Effector memory CD4-positive, alpha-beta T cell (primary cell): ENCODE data around the gene TTC16.

Experiments
- DNase-seq, 3 donors: peaks; one replicate each; pipeline ENCODE4 v3.0.0-alpha.2; 2020
- H3K27ac ChIP-seq: 2 replicates; pipeline ENCODE4 v1.7.0; 2013; ENCODE audit warnings: mild to moderate bottlenecking, low read length, moderate library complexity; ENCODE audit not compliant: insufficient read depth, poor library complexity, severe bottlenecking
- H3K27me3 ChIP-seq: replicated peaks from 2 replicates; pipeline ENCODE4 v1.7.0; 2013; ENCODE audit warnings: mild to moderate bottlenecking, low read length; ENCODE audit not compliant: insufficient read depth, control insufficient read depth, poor library complexity, severe bottlenecking
- H3K36me3 ChIP-seq: 2 replicates; pipeline ENCODE4 v1.7.0; 2013; ENCODE audit warnings: mild to moderate bottlenecking, low read length, moderate library complexity; ENCODE audit not compliant: control insufficient read depth, insufficient read depth
- H3K4me1 ChIP-seq: 2 replicates; pipeline ENCODE4 v1.7.0; 2013; ENCODE audit warnings: low read length, mild to moderate bottlenecking; ENCODE audit not compliant: control insufficient read depth, insufficient read depth, poor library complexity, severe bottlenecking
- H3K4me3 ChIP-seq: 2 replicates; pipeline ENCODE4 v1.7.0; 2013; ENCODE audit warnings: low read length, low read depth, mild to moderate bottlenecking; ENCODE audit not compliant: insufficient read depth, poor library complexity, severe bottlenecking
- H3K9me3 ChIP-seq: 2 replicates; pipeline ENCODE4 v1.7.0; 2013; ENCODE audit warnings: mild to moderate bottlenecking, low read length, moderate library complexity; ENCODE audit not compliant: control insufficient read depth

The TTC16 gene

GRCh38 chr9:127763918-127764384, 48.1 kb downstream of the TTC16 start:
- Histone ChIP-seq H3K9me3 (no peaks in the 10 kb centered on the region), H3K4me3 (no peak overlapping the region), H3K4me1 (peaks cover 37% of the 10 kb centered on the region), H3K27me3 (no peaks in the 10 kb centered on the region), H3K36me3 (peaks cover 29% of the 10 kb centered on the region), H3K27ac (no peak overlapping the region)
- DNase-seq, result no peak

GRCh38 chr9:127765418-127765817, 49.5 kb downstream of the TTC16 start:
- Histone ChIP-seq H3K36me3 (peaks cover 25% of the 10 kb centered on the region), H3K27me3 (no peaks in the 10 kb centered on the region), H3K9me3 (no peaks in the 10 kb centered on the region), H3K4me3 (no peak overlapping the region), H3K4me1 (peaks cover 50% of the 10 kb centered on the region), H3K27ac (no peak overlapping the region)
- no peak for DNase-seq

DNA sequence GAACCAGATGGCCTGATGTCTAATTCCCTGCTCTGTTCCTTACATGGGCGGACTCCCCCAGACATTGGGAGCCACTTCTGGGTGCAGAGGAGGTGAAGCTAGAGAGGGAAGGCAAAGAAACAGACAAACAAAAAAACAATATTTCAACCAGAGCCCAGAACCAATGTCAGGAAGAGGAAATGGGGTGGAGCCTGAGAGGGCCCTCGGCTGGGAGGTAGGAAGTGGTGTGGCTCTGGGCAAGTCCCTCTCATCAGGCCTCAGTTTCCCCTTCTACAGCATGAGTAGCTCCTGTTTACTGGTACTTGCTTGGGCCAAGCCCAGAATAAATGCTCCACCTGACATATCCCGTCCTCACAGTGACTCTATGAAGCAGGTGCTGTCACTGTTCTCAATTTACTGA, 51.5 kb downstream of the TTC16 start:
- Histone ChIP-seq H3K27ac (peak overlapping the region; percentile 93), H3K27me3 (no peaks in the 10 kb centered on the region), H3K4me3 (peak overlapping the region; percentile 12), H3K9me3 (no peaks in the 10 kb centered on the region), H3K4me1 (peaks cover 62% of the 10 kb centered on the region), H3K36me3 (peaks cover 11% of the 10 kb centered on the region)
- no peak for DNase-seq

GRCh38 chr9:127767909-127768331, 52.0 kb downstream of the TTC16 start:
- Histone ChIP-seq H3K27me3 (no peaks in the 10 kb centered on the region), H3K9me3 (no peaks in the 10 kb centered on the region), H3K27ac (peak overlapping the region; percentile 93), H3K4me1 (peaks cover 62% of the 10 kb centered on the region), H3K36me3 (peaks cover 13% of the 10 kb centered on the region), H3K4me3 (peak overlapping the region; percentile 12)
- no peak for DNase-seq

DNA sequence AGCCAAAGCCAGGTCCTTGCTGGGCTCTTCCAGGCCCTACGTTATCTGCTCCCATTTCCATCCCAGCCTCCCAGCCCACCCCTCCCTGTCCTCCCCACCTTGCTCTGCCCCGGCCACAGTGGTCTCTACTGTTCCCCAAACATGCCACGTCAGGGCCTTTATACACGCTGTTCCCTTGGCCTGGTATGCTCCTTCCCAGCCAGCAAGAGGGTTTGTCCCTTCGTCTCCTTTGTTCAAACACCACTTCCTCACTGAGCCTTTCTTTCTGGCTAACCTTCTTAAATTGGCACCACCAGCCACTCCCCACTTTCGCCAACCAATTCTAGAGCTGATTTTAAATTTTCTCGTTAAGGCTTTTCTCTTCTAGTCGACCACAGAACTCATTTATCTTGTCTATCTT, 52.8 kb downstream of the TTC16 start:
- peaks cover 60% of the 10 kb centered on the region for H3K4me1 ChIP-seq
- peaks cover 19% of the 10 kb centered on the region for H3K36me3 ChIP-seq

GRCh38 chr9:127769101-127769500, 53.2 kb downstream of the TTC16 start:
- H3K36me3 ChIP-seq, result peaks cover 23% of the 10 kb centered on the region
- peaks cover 56% of the 10 kb centered on the region for H3K4me1 ChIP-seq
- peak overlapping the region; percentile 93 for H3K27ac ChIP-seq

More for the DNA sequence above, 52.8 kb downstream of the TTC16 start:
- no peak overlapping the region for H3K4me3 ChIP-seq
- no peak for DNase-seq
- no peaks in the 10 kb centered on the region for H3K9me3 ChIP-seq
- H3K27me3 ChIP-seq, result no peaks in the 10 kb centered on the region
- H3K27ac ChIP-seq, result peak overlapping the region; percentile 93

GRCh38 chr9:127769929-127770582, 54.2 kb downstream of the TTC16 start:
- H3K27me3 ChIP-seq, result no peaks in the 10 kb centered on the region
- peaks cover 29% of the 10 kb centered on the region for H3K36me3 ChIP-seq
- peak overlapping the region; percentile 93 for H3K27ac ChIP-seq
- H3K9me3 ChIP-seq, result no peaks in the 10 kb centered on the region
- H3K4me1 ChIP-seq, result peaks cover 56% of the 10 kb centered on the region
- peak overlapping the region; percentile 55 for H3K4me3 ChIP-seq
- no peak for DNase-seq

More at GRCh38 chr9:127769101-127769500, 53.2 kb downstream of the TTC16 start:
- H3K27me3 ChIP-seq, result no peaks in the 10 kb centered on the region
- H3K9me3 ChIP-seq, result no peaks in the 10 kb centered on the region
- DNase-seq, result no peak
- no peak overlapping the region for H3K4me3 ChIP-seq

DNA sequence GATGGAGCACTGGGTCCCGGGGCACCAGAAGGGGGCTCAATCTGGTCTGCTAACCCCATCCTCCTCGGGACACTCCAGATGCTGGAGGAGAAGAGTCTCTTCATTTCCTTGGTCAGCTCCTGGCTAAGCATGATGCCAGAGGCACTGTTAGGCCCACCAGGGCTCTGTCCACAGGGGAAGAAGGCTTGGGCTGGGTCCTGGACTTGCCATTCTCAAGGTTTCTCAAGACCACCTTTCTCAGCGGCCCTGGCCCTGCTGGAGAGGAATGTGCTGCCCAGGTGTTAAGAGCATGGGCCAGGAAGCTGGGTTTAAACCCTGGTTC, 54.7 kb downstream of the TTC16 start:
- H3K4me3 ChIP-seq, result peak overlapping the region; percentile 55
- H3K4me1 ChIP-seq, result peaks cover 56% of the 10 kb centered on the region
- H3K27me3 ChIP-seq, result no peaks in the 10 kb centered on the region

GRCh38 chr9:127770905-127771569, 55.2 kb downstream of the TTC16 start:
- H3K36me3 ChIP-seq, result peaks cover 27% of the 10 kb centered on the region

More for the DNA sequence above, 54.7 kb downstream of the TTC16 start:
- DNase-seq, result no peak
- H3K36me3 ChIP-seq, result peaks cover 29% of the 10 kb centered on the region
- peak overlapping the region; percentile 93 for H3K27ac ChIP-seq
- no peaks in the 10 kb centered on the region for H3K9me3 ChIP-seq

GRCh38 chr9:127771570-127772189, 55.8 kb downstream of the TTC16 start:
- Histone ChIP-seq H3K9me3 (no peaks in the 10 kb centered on the region), H3K27me3 (no peaks in the 10 kb centered on the region), H3K27ac (peak overlapping the region; percentile 93), H3K4me1 (peaks cover 52% of the 10 kb centered on the region), H3K4me3 (no peak overlapping the region), H3K36me3 (peaks cover 23% of the 10 kb centered on the region)
- no peak for DNase-seq

More at GRCh38 chr9:127770905-127771569, 55.2 kb downstream of the TTC16 start:
- no peaks in the 10 kb centered on the region for H3K27me3 ChIP-seq
- peaks cover 54% of the 10 kb centered on the region for H3K4me1 ChIP-seq
- peak; percentile 87 to 91 (median 90) for DNase-seq
- H3K27ac ChIP-seq, result peak overlapping the region; percentile 93
- H3K9me3 ChIP-seq, result no peaks in the 10 kb centered on the region
- H3K4me3 ChIP-seq, result peak overlapping the region; percentile 55
